Progenitor cell of endocrine pancreas (in vitro differentiated cells): ENCODE data around the gene MPHOSPH9. TPM values are rescaled to one million over a fixed set of nuclear protein-coding genes. Genes with fewer than 3 reads are reported as not detected.
"Not testable (repeated sequence)": the region's sequence is repeated elsewhere in the genome, so short reads cannot be mapped to it uniquely, and the experiment has no call there.

ENCODE experiments used
- DNase-seq: peaks from one replicate; pipeline ENCODE4 v3.0.0; 2021; ENCODE audit warnings: low spot score; ENCODE audit not compliant: unreplicated experiment
- H3K27ac Mint-ChIP-seq: 2 replicates; pipeline ENCODE4 v1.8.0; 2021; ENCODE audit warnings: mild to moderate bottlenecking, moderate library complexity, mixed read lengths
- H3K27me3 Mint-ChIP-seq: 2 replicates; pipeline ENCODE4 v1.8.0; 2021; ENCODE audit warnings: mixed read lengths
- H3K36me3 Mint-ChIP-seq: 2 replicates; pipeline ENCODE4 v1.8.0; 2022; ENCODE audit warnings: mixed read lengths; ENCODE audit not compliant: insufficient read depth
- H3K4me1 Mint-ChIP-seq: 2 replicates; pipeline ENCODE4 v1.8.0; 2021; ENCODE audit warnings: low read depth, mixed read lengths
- H3K4me3 Mint-ChIP-seq: 2 replicates; pipeline ENCODE4 v1.8.0; 2021; ENCODE audit warnings: low read depth, mild to moderate bottlenecking, moderate library complexity, mixed read lengths
- H3K9me3 Mint-ChIP-seq: 2 replicates; pipeline ENCODE4 v1.8.0; 2021; ENCODE audit warnings: low read depth, mixed read lengths
- CTCF ChIP-seq: fragments of 200-600 bp; sonication (generic); IDR thresholded peaks from one replicate; pipeline ENCODE4 v1.5.0; 2021; ENCODE audit warnings: antibody characterized with exemption, mild to moderate bottlenecking; ENCODE audit not compliant: unreplicated experiment
- total RNA-seq: library from RNA; stranded (reverse); gene quantifications from 2 replicates; pipeline ENCODE4 v1.2.1, GENCODE V29; 2021

Gene MPHOSPH9
- total RNA-seq, 1 donor from 2014 or later = 39.3 TPM

GRCh38 chr12:123254853-123255446, 22.0 kb upstream of the MPHOSPH9 start:
- TF ChIP-seq CTCF = no peak
- Mint-ChIP-seq H3K4me1 (peaks cover 14% of the 10 kb centered on the region), H3K27me3 (no peaks in the 10 kb centered on the region), H3K4me3 (no peak overlapping the region), H3K27ac (no peak overlapping the region), H3K9me3 (peaks cover 7% of the 10 kb centered on the region), H3K36me3 (peaks cover 47% of the 10 kb centered on the region)
- no peak for DNase-seq

- Mint-ChIP-seq H3K36me3 (peaks cover 41% of the 10 kb centered on the region), H3K4me3 (no peak overlapping the region), H3K9me3 (peaks cover 11% of the 10 kb centered on the region), H3K27ac (peak overlapping the region; percentile 31), H3K4me1 (peaks cover 10% of the 10 kb centered on the region), H3K27me3 (no peaks in the 10 kb centered on the region)
- TF ChIP-seq CTCF = no peak
- no peak for DNase-seq
These were observed 20.9 kb upstream of the MPHOSPH9 start for GRCh38 chr12:123253641-123254459.

- not testable (repeated sequence) for H3K27me3 Mint-ChIP-seq, DNase-seq, H3K27ac Mint-ChIP-seq, H3K4me3 Mint-ChIP-seq, H3K4me1 Mint-ChIP-seq
- Mint-ChIP-seq H3K9me3 (peaks cover 15% of the 10 kb centered on the region), H3K36me3 (peaks cover 52% of the 10 kb centered on the region)
These were observed 19.4 kb upstream of the MPHOSPH9 start for GRCh38 chr12:123252365-123252764.

GRCh38 chr12:123251403-123252076, 18.6 kb upstream of the MPHOSPH9 start:
- TF ChIP-seq CTCF = no peak
- no peak overlapping the region for H3K4me3 Mint-ChIP-seq
- peaks cover 56% of the 10 kb centered on the region for H3K36me3 Mint-ChIP-seq
- H3K4me1 Mint-ChIP-seq = peaks cover 10% of the 10 kb centered on the region
- DNase-seq = no peak
- H3K27me3 Mint-ChIP-seq = no peaks in the 10 kb centered on the region
- H3K27ac Mint-ChIP-seq = peak overlapping the region; percentile 89
- H3K9me3 Mint-ChIP-seq = peaks cover 21% of the 10 kb centered on the region

- H3K9me3 Mint-ChIP-seq = peaks cover 23% of the 10 kb centered on the region
- TF ChIP-seq CTCF = no peak
- H3K4me1 Mint-ChIP-seq = peaks cover 10% of the 10 kb centered on the region
- H3K27ac Mint-ChIP-seq = peak overlapping the region; percentile 89
- no peak for DNase-seq
- no peak overlapping the region for H3K4me3 Mint-ChIP-seq
- H3K36me3 Mint-ChIP-seq = peaks cover 53% of the 10 kb centered on the region
- H3K27me3 Mint-ChIP-seq = no peaks in the 10 kb centered on the region
These were observed 17.8 kb upstream of the MPHOSPH9 start for GRCh38 chr12:123250471-123251383.

- not testable (repeated sequence) for DNase-seq, H3K27me3 Mint-ChIP-seq, H3K27ac Mint-ChIP-seq, H3K4me1 Mint-ChIP-seq, H3K4me3 Mint-ChIP-seq
- Mint-ChIP-seq H3K9me3 (peaks cover 29% of the 10 kb centered on the region), H3K36me3 (peaks cover 55% of the 10 kb centered on the region)
These were observed 16.2 kb upstream of the MPHOSPH9 start for GRCh38 chr12:123248996-123249741.

- H3K27me3 Mint-ChIP-seq = not testable (repeated sequence)
- peaks cover 29% of the 10 kb centered on the region for H3K9me3 Mint-ChIP-seq
These were observed 15.2 kb upstream of the MPHOSPH9 start for GRCh38 chr12:123248129-123248528.

More at GRCh38 chr12:123248129-123248528, 15.2 kb upstream of the MPHOSPH9 start:
- not testable (repeated sequence) for H3K4me1 Mint-ChIP-seq, DNase-seq, H3K4me3 Mint-ChIP-seq
- peak overlapping the region; percentile 74 for H3K27ac Mint-ChIP-seq
- peaks cover 50% of the 10 kb centered on the region for H3K36me3 Mint-ChIP-seq
